ENCODE measurements around the gene PWWP2B.

PWWP2B gene

GRCh38 chr10:132451506-132452215 lies 54.7 kb downstream of the PWWP2B start:
- H3K4me1 ChIP-seq (ENCODE audit: control insufficient read depth, insufficient read depth, low read length) = peaks cover 24% of the 10 kb centered on the region

GRCh38 chr10:132452216-132452650 lies 55.2 kb downstream of the PWWP2B start:
- Histone ChIP-seq H3K4me2 (ENCODE audit: low read length) (no peak overlapping the region), H3K36me3 (ENCODE audit: insufficient read depth, low read length) (no peaks in the 10 kb centered on the region), H3K4me1 (ENCODE audit: control insufficient read depth, insufficient read depth, low read length) (peaks cover 18% of the 10 kb centered on the region), H3K4me3 (ENCODE audit: low read length) (no peak overlapping the region), H3K27me3 (ENCODE audit: control insufficient read depth, insufficient read depth, low read length) (no peaks in the 10 kb centered on the region), H3K9me3 (replicated peaks; ENCODE audit: low read length) (no peaks in the 10 kb centered on the region), H3K9ac (ENCODE audit: low read depth, low read length) (no peak overlapping the region)

More at GRCh38 chr10:132451506-132452215, 54.7 kb downstream of the PWWP2B start:
- Histone ChIP-seq H3K4me2 (ENCODE audit: low read length) (no peak overlapping the region), H3K9me3 (replicated peaks; ENCODE audit: low read length) (no peaks in the 10 kb centered on the region), H3K4me3 (ENCODE audit: low read length) (no peak overlapping the region), H3K36me3 (ENCODE audit: insufficient read depth, low read length) (no peaks in the 10 kb centered on the region), H3K27me3 (ENCODE audit: control insufficient read depth, insufficient read depth, low read length) (no peaks in the 10 kb centered on the region), H3K9ac (ENCODE audit: low read depth, low read length) (no peak overlapping the region)

- peaks cover 12% of the 10 kb centered on the region for H3K4me1 ChIP-seq (ENCODE audit: control insufficient read depth, insufficient read depth, low read length)
- no peaks in the 10 kb centered on the region for H3K27me3 ChIP-seq (ENCODE audit: control insufficient read depth, insufficient read depth, low read length)
- no peaks in the 10 kb centered on the region for H3K9me3 ChIP-seq (replicated peaks; ENCODE audit: low read length)
- H3K4me3 ChIP-seq (ENCODE audit: low read length) = no peak overlapping the region
- peak overlapping the region; percentile 73 for H3K4me2 ChIP-seq (ENCODE audit: low read length)
- H3K9ac ChIP-seq (ENCODE audit: low read depth, low read length) = peak overlapping the region; percentile 3
- no peaks in the 10 kb centered on the region for H3K36me3 ChIP-seq (ENCODE audit: insufficient read depth, low read length)
Observed at GRCh38 chr10:132452651-132453469, 55.9 kb downstream of the PWWP2B start.

GRCh38 chr10:132453470-132453861 lies 56.5 kb downstream of the PWWP2B start:
- Histone ChIP-seq H3K9me3 (replicated peaks; ENCODE audit: low read length) (no peaks in the 10 kb centered on the region), H3K27me3 (ENCODE audit: control insufficient read depth, insufficient read depth, low read length) (no peaks in the 10 kb centered on the region), H3K9ac (ENCODE audit: low read depth, low read length) (peak overlapping the region; percentile 3), H3K4me2 (ENCODE audit: low read length) (peak overlapping the region; percentile 73), H3K4me3 (ENCODE audit: low read length) (no peak overlapping the region), H3K36me3 (ENCODE audit: insufficient read depth, low read length) (no peaks in the 10 kb centered on the region), H3K4me1 (ENCODE audit: control insufficient read depth, insufficient read depth, low read length) (peaks cover 7% of the 10 kb centered on the region)

- Histone ChIP-seq H3K9ac (ENCODE audit: low read depth, low read length) (no peak overlapping the region), H3K4me2 (ENCODE audit: low read length) (no peak overlapping the region), H3K4me1 (ENCODE audit: control insufficient read depth, insufficient read depth, low read length) (peaks cover 7% of the 10 kb centered on the region), H3K27me3 (ENCODE audit: control insufficient read depth, insufficient read depth, low read length) (peaks cover 7% of the 10 kb centered on the region), H3K36me3 (ENCODE audit: insufficient read depth, low read length) (no peaks in the 10 kb centered on the region), H3K9me3 (replicated peaks; ENCODE audit: low read length) (no peaks in the 10 kb centered on the region), H3K4me3 (ENCODE audit: low read length) (no peak overlapping the region)
Observed at GRCh38 chr10:132454296-132455198, 57.5 kb downstream of the PWWP2B start.

- Histone ChIP-seq H3K27me3 (ENCODE audit: control insufficient read depth, insufficient read depth, low read length) (peaks cover 10% of the 10 kb centered on the region), H3K4me2 (ENCODE audit: low read length) (no peak overlapping the region), H3K4me3 (ENCODE audit: low read length) (no peak overlapping the region), H3K36me3 (ENCODE audit: insufficient read depth, low read length) (no peaks in the 10 kb centered on the region), H3K4me1 (ENCODE audit: control insufficient read depth, insufficient read depth, low read length) (peaks cover 7% of the 10 kb centered on the region), H3K9ac (ENCODE audit: low read depth, low read length) (no peak overlapping the region), H3K9me3 (replicated peaks; ENCODE audit: low read length) (no peaks in the 10 kb centered on the region)
Observed at GRCh38 chr10:132455441-132455971, 58.5 kb downstream of the PWWP2B start.

- Histone ChIP-seq H3K4me2 (ENCODE audit: low read length) (no peak overlapping the region), H3K9me3 (replicated peaks; ENCODE audit: low read length) (no peaks in the 10 kb centered on the region), H3K9ac (ENCODE audit: low read depth, low read length) (no peak overlapping the region), H3K4me1 (ENCODE audit: control insufficient read depth, insufficient read depth, low read length) (peaks cover 7% of the 10 kb centered on the region), H3K4me3 (ENCODE audit: low read length) (no peak overlapping the region), H3K36me3 (ENCODE audit: insufficient read depth, low read length) (no peaks in the 10 kb centered on the region), H3K27me3 (ENCODE audit: control insufficient read depth, insufficient read depth, low read length) (peaks cover 16% of the 10 kb centered on the region)
Observed at GRCh38 chr10:132455986-132456847, 59.2 kb downstream of the PWWP2B start.

GRCh38 chr10:132456881-132457280 lies 59.9 kb downstream of the PWWP2B start:
- H3K9me3 ChIP-seq (replicated peaks; ENCODE audit: low read length) = no peaks in the 10 kb centered on the region
- H3K4me3 ChIP-seq (ENCODE audit: low read length) = no peak overlapping the region
- peaks cover 7% of the 10 kb centered on the region for H3K4me1 ChIP-seq (ENCODE audit: control insufficient read depth, insufficient read depth, low read length)
- no peak overlapping the region for H3K9ac ChIP-seq (ENCODE audit: low read depth, low read length)
- no peaks in the 10 kb centered on the region for H3K36me3 ChIP-seq (ENCODE audit: insufficient read depth, low read length)
- H3K4me2 ChIP-seq (ENCODE audit: low read length) = no peak overlapping the region
- H3K27me3 ChIP-seq (ENCODE audit: control insufficient read depth, insufficient read depth, low read length) = peaks cover 16% of the 10 kb centered on the region

GRCh38 chr10:132457328-132458070 lies 60.5 kb downstream of the PWWP2B start:
- no peak overlapping the region for H3K4me2 ChIP-seq (ENCODE audit: low read length)
- H3K4me1 ChIP-seq (ENCODE audit: control insufficient read depth, insufficient read depth, low read length) = peaks cover 7% of the 10 kb centered on the region
- no peaks in the 10 kb centered on the region for H3K9me3 ChIP-seq (replicated peaks; ENCODE audit: low read length)
- H3K9ac ChIP-seq (ENCODE audit: low read depth, low read length) = no peak overlapping the region
- H3K36me3 ChIP-seq (ENCODE audit: insufficient read depth, low read length) = no peaks in the 10 kb centered on the region
- no peak overlapping the region for H3K4me3 ChIP-seq (ENCODE audit: low read length)
- H3K27me3 ChIP-seq (ENCODE audit: control insufficient read depth, insufficient read depth, low read length) = peaks cover 16% of the 10 kb centered on the region

- H3K36me3 ChIP-seq (ENCODE audit: insufficient read depth, low read length) = no peaks in the 10 kb centered on the region
- H3K9ac ChIP-seq (ENCODE audit: low read depth, low read length) = no peak overlapping the region
- H3K9me3 ChIP-seq (replicated peaks; ENCODE audit: low read length) = no peaks in the 10 kb centered on the region
- H3K27me3 ChIP-seq (ENCODE audit: control insufficient read depth, insufficient read depth, low read length) = peaks cover 20% of the 10 kb centered on the region
- H3K4me3 ChIP-seq (ENCODE audit: low read length) = no peak overlapping the region
- peaks cover 3% of the 10 kb centered on the region for H3K4me1 ChIP-seq (ENCODE audit: control insufficient read depth, insufficient read depth, low read length)
- H3K4me2 ChIP-seq (ENCODE audit: low read length) = no peak overlapping the region
Observed at GRCh38 chr10:132458071-132458585, 61.1 kb downstream of the PWWP2B start.
